HG02885 (cell line): ENCODE measurements around the gene ZNF423.

Experiments
- ATAC-seq: cut with Tn5 transposase; IDR thresholded peaks from one replicate; pipeline ENCODE4 v1.9.1; 2021; ENCODE audit warnings: mild to moderate bottlenecking; ENCODE audit not compliant: unreplicated experiment, poor library complexity

ZNF423 gene

DNA sequence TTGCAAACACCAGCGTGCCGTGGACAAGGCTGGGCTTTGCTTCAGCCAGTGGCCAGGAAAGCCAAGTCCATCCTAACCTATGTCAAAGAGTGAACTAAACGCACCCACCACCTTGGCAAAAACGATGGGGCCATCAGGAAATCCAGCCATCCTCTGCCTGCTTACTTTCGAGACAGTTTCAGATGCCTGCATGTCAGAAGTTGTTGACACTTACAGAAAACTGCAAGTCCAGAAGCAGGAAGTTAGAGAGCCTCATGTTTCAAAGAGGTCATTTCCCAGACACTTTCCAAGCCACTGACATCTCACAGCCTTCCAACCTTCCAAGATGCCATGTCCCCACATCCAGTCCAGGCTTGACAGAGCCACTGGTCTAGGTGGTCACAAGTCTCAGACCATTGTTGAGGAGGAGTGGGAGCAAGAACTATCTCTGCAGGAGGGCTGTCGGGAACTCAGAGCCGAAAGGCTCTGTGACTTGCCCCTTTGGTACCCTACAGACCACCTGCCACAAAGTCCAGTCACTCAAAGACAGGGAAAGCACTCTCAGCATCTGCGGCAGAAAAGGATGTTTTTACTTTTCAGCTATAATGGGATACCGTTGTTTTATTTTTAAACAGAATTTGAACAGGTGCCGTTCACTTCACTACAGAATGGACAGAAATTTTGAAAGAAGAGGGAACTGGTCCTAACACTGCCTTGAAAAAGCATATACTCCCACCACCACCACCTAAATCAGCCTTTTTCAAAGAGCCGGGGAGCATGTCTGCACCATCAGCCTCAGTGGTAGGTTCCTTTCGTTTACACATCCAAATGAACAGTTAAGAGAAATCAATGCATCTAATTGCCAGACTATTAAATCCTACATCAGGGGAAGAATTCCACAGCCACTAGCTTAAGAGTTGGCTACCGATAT, 5.1 kb downstream of the ZNF423 start:
- no peak for ATAC-seq

DNA sequence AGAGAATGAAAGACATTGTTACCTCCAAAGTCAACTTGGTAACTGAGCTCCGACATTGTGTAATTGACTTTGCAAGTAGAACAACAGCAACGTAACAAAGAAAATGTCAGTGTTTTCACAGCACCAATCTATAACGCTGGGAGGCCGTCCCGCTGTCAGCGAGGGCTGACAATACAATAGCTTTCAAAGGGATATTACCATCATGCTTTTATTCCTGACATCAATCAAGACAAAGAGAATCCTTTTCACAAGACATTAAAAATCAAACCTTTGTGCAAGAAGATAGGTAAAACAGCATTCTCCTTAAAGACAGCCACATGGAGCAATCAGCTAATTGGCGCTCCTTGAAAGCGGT, 6.2 kb downstream of the ZNF423 start:
- ATAC-seq, result no peak

DNA sequence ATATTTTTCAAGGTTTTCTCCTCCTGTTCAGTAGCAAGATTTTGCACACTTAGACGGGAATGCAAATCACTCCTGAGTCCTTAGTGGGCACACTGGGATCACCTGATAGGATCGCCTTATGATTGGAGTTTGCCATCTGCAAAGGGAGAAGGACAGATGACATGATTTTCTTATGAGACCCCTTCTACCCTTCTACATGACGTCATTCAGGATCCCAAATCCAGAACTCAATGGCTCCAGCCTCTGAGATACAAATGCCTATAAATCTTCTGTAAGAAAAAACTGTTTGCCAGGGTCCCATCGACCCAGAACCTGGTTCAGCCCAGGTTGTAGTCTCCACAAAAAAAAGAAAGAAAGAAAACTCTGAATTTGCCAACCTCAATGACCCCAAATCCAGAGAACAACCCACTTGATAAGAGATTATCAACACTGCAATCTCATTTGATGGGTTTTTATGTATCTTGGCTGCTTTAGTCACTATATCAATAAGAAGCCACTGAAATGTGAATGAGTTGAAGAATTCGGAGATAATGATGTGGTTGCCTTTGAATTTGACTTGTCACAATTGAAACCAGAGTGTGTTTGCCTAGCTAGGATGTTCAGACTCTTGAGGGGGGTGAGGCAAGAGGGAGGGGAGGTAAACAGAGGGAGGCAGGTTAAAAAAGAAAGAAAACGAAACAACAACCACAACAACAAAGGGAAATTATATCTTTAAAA, 6.7 kb downstream of the ZNF423 start:
- no peak for ATAC-seq

DNA sequence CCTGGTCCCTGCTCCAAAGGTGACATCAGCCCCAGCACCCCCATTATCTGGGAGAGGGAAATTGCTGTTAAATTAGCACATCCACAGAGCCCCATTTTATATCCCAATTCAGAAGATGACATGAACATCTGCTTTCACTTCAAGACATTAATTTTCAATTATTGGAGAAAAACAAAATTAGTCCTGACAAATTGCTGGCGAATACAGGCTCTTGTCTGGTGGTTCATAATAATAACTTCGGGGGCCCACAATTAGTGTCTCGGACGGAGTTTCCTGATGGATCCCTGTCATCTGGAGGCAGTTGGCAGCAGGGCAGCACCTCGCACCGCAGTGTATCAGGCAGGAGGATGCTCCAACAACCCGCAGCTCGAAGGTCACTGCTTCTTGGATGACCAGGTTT, 7.4 kb downstream of the ZNF423 start:
- ATAC-seq, result no peak

DNA sequence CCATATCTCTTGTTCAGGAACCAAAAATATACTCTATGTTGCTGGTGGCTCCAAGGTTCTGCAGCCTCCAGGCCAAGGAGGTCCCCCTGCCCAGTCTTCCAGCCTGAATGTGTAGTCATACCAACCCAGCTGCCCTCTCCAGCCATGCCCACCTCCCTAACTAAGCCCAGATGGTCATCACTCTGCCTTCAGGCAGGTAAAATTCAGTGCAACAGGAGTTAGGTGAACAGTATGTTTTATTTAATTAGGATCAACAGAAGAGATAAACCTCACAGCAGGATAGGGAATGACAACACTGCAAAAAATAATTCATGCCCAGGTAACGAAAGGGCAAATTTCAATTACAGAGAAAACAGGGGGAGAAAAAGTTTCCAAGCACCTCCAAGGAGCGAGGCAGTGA, 9.1 kb downstream of the ZNF423 start:
- ATAC-seq, result no peak

DNA sequence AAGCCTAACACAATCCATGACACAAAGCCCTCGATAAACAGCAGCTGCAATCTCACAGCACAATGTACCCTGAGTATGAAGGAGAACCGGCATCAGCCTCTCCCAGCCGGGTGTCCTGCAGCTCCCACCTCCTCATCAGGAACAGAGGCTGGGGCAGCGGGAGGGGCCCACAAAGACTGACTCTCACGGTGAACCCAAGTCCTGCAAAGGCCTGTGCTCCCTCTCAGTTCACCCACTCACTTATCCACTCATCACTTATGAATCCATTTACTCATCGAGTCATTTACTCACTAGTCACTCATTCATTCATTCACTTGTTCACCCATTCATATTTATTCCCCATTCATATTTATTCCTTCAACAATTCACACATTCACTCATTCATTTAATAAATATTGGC, 11.6 kb downstream of the ZNF423 start:
- ATAC-seq, result no peak

DNA sequence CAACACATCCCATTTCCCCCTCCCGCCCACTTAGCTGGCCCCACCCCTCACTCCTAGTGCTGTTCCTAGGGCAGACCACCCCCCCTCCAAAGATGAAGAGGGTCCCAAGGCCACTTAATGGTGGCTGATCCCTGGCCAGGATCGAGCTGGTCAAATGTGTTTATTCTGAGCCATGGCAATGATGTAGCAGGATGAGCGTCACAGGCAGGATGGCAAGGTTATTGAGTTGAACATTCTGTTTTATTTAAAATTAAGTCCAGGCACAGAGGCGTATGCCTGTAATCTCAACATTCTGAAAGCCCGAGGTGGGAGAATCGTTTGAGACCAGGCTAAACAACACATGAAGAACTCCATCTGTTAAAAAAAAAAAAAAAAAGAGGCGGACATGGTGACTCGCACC, 12.2 kb downstream of the ZNF423 start:
- no peak for ATAC-seq

DNA sequence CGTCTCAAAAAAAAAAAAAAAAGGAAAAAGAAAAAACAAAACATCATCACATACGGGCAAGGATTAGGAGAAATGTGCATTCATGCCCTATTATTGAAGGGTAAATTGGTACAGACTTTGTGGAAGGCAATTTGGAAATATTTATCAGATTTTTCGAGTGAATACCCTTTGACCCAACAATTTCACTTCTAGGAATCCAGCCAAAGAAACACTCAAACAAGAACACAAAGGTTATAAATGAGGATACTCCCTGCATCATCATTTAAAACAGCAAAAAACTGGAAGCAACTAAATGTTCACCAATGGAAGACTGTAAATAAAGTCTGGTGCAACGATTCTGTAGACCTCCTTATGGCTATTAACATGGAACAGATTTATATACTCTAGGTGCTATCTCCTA, 12.9 kb downstream of the ZNF423 start:
- ATAC-seq, result no peak

DNA sequence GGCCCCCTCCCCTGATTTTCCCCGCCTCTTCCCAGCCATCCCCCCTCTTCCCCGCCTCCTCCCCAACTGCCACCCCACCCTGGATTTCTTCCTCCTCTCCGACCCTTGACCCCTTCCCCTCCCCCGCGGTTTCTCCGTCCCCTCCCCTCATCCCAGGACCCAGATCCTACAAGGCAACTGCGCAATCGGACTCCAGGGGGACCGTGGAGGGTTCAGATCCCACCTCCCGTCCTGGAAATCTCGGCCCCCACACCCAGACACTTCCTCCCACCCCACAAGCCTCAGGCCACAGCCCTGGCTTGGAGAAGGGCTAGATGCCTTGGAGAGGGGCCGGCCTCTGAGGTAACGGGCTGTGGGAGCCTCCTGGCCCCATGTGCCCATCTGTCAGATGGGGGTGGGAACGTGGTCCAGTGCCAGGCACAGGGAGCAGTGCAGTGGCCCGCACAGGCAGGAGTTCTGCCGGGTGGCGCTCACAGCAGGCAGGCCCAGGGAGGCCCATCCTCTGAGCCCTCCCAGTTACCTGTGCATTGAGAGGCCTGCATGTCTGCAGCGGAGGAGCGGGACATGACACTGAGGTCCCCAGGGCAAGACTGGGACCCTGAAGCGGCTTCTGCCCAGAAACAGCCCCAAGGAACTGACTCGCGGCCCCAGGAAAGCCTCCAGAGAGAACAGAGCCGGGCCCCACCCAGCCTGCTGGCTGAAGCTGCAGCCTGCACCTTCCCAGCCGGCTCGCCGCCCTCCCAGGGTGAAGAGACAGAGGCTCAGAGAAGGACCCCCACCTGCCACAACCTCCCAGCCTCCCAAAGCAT, 16.7 kb downstream of the ZNF423 start:
- ATAC-seq, result no peak

DNA sequence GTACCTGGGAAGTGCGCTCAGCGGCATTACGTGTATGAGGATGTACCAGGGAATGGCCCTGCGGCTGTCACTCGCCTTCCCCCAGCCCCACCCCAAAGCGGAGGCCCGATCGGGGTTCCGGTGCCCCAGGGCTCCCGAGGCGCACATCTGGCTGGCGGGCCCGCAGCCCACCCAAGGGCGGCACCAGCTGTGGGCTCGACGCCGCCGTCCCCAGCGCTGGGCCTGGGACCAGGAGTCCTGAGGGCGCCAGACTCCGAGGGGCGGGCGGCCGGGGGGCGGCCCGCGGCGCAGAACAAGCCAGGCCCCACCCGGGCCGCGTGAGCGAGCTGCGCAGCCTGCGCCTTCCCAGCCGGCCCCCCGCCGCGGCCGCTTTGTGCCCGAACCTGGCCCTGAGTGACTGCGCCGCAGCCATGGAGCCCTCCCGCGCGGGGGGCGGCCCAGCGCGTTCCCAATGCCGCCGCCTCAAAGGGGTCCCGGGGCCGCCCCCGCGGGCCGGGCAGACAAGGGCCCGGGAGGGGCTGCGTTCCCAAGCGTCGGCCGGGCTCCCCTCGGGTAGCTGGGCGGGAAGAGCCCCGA, 17.4 kb downstream of the ZNF423 start:
- ATAC-seq, result no peak

DNA sequence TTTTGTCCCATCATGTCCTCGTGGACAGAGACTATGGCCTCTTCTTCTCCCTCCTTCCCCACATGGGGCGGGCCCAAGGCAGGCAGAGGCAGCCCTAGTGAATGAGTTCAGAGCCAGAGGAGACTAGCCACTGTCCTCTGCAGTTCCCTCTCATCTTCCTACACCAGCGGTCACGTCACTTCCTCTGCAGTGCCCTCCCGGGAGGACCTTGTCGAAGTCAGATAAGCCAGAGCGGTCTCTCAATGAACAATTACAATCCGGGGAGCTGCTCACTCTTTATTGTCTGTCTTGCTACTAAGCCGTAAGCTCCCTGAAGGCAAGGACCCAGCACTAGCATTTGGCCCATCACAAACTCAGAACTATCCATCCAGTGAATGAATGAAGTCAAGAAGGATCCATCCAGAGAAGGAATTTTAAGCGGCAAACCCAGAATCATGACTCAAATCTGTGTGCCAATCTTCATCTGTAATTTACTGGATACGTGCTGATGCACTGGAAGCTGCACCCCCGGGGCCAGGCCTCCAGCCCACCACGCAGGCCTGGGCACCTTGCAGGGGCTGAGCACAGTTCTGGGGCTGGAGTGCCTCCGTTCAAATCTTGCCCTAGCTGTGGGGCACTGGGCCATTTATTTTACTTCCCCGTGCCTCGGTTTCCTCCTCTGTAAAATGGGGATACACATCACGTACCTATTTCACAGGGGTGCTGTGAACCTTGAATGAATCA, 18.1 kb downstream of the ZNF423 start:
- no peak for ATAC-seq

DNA sequence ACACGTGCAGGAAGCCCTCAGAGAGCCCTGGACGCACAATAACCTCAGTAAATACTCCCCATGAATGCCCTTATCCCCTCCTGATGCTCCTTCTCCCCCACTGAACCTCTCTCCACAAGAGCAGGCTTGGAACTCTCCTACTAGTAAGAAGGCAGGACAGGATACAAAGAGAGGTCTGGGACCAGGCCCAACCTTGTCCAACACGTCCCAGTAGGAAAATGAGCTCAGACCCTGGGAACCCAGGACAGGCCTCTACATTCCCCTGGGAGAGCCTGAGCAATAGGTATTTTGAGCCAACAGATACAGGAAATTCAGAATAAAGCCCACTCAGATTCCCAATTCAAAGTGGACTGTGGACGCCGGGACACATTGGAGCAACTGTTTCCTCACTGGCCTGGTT, 19.2 kb downstream of the ZNF423 start:
- ATAC-seq, result no peak

DNA sequence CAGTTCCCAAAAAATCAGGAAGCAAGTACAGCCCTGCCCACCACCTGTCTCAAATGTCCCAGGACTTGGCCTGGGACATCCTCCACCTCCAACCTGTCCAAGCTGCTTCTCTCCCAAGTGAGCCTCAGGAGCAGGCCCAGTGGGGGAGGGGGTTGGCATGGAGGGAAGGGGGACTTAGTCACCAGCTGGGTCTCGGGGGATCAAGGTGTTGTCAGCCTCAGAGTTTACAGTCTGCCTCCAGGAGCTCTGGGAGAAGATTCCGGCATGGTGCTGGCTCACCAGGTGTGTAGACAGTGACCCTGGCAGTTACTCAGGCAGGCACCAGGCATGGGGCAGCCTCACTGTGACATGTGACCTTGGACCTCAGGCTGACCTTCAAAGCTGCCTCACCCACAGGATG, 19.7 kb downstream of the ZNF423 start:
- no peak for ATAC-seq

DNA sequence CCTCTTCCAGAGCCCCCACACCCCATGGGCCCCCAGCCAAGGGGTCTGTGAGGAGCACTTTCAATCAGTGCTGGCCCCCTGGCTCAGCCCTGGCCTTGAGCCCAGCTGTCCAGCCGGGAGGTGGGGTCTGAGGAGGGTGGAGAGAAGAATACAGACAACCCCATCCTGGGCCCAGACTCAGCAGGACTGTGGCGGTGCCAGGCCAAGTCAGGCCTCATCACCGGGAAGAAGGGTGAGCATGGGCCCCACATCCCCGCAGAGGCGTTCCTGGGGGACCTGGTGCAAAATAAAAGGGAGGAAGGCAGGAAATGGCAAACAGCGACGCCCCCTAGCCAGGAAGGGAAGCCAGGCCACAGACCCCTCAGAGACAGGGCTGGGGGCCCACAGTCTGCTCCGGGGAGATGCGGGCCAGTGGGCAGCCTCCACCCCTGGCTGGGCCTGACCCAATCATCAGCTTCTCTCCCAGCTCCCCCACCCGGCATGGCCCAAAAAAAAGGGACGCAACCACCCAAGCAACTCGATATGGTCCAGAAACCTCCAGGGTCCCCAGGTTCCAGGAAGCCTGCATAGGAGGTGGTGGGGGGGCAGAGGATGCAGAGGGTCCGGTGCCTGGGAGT, 20.6 kb downstream of the ZNF423 start:
- ATAC-seq, result no peak

DNA sequence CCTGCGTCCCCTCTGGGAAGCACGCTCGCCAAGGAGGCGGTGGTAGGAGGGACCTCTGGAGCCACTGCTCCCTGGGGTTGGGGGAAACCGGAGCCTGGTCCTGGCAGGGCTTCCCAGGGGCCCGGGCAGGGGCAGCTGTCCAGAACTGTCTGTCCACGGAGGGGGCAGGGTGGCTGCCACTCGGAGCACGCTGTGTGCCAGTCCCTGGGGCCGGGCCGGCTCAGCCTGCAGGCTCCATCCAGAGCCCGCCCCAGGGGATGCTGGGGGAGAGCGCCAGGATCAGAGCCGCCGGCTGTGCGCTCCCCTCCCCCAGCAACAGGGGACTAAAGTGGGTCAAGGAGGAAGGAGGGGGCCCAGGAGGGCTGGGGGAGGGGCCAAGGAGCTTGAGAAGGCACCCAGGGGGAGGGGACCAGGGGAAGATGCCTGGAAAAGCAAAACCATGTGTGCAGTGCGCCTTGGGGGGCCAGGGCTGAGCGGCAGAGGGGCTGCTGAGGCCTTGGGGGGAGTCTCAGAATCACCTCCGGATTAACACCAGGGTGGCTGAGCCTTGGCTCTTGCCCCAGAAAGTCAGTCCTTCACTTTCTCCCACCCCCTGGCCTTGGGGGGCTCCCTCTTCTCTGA, 21.3 kb downstream of the ZNF423 start:
- ATAC-seq, result no peak

DNA sequence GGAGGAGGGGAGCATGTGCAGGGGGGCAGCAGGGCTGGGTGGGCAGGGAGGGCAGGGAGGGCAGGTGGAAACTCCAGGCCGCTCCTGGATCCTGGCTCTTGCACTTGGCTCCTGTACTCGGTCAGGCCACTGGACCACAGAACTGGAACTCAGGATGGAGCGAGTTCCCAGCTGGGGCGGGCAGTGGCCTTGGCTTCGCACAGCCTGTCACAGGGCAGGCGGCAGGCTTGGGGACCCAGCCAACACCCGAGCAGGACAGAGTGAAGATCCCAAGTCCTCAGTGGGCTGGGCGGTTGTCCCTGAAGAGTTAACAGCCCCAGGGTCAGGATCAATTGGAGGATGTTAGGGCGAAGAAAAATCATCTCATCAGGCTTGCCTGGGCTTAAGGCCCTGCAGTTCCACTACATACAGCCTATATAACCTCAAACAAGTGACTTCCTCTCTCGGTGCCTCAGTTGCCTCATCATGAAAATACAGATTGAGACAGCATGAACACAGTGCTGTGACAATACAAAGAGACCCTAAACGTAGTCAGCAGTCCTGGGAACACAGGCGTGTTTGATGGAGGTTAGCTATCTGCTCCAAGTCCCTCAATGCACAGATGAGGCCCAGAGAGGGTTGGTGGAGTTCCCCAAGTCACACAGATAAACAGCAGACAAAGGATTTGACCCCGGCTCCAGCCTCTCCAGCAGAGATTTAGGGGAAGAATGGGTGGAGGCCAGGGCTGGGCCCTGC, 21.9 kb downstream of the ZNF423 start:
- ATAC-seq, result no peak

DNA sequence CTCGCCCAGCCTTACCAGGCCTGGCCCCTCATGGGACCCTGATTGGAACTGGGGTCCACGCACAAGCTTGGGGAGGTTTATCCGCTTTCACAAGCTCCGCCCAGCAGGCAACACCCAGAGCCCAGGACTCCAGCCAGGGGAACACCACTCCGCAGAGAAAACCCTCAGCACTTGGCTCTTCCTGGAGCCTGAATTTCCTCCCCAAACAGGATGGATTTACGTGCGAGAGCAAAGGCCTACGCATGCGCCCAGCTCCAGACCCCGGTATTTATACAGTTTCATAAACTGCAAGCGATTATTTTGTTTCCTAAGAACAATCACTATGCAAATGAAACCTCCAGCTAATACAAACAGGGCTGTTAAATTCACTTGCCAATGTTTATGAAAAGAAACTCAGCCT, 22.8 kb downstream of the ZNF423 start:
- ATAC-seq, result no peak

DNA sequence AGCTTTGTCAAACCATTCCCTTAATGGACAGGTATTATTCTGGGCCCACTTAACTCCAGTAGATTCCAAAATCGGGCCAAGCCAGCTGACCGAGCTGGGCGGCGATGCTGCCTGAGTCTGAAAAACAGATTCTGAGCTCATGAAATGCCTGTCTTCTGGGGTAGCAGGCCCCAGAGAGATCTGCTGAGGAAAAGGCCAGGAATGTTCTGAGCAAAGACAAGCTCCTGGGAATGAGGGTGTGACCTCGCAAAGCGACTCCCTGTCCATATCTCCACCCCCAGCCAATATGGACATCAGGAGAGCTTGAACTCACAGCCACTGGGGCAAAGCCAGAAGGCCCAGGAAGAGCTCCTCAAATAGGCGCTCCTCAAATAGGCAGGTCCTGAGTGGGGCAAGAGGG, 23.7 kb downstream of the ZNF423 start:
- no peak for ATAC-seq

DNA sequence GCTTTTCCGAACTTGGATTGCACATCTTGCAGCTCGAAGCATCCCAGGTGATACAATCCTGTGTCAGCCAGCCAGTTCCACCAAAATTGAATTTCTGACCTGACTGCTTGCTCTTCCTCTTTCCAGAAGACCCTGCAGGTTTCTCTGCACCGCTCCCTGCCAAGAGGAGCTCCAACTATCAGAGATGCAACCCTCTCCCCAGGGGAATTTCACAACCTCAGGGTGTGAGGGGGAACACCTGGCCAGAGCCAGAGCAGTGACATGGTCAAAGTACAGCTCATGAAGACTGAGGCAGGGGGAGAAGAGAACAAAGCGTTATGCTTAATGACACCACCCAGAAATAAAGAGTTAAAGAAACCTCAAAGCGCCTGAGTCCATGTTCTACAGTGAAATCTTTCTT, 25.0 kb downstream of the ZNF423 start:
- no peak for ATAC-seq
